NCI-H1436 (cell line): Measurements from ENCODE around the gene PIP4K2C.

Experiments
- DNase-seq: peaks from one replicate; lab custom pipeline; 2025; lab: John Stamatoyannopoulos, UW

PIP4K2C gene

GRCh38 chr12:57590864-57591781 lies at the start of gene PIP4K2C:
Gene PIP4K2C (plus strand): TSS chr12:57591192. CDS start chr12:57591290, 98 bp downstream.
- DNase-seq: peak; percentile 81

- no peak for DNase-seq
These were observed 49.3 kb upstream of the PIP4K2C start for GRCh38 chr12:57541717-57542116.

GRCh38 chr12:57543581-57543980 lies 47.4 kb upstream of the PIP4K2C start:
- peak; percentile 37 for DNase-seq

GRCh38 chr12:57545809-57546437 lies 45.1 kb upstream of the PIP4K2C start:
- DNase-seq: no peak

GRCh38 chr12:57546438-57547287 lies 44.3 kb upstream of the PIP4K2C start, which contains the start of gene DCTN2:
Gene DCTN2 (minus strand): TSS chr12:57547192. CDS start chr12:57547063, 129 bp downstream.
- peak; percentile 96 for DNase-seq

GRCh38 chr12:57547288-57548012 lies 43.5 kb upstream of the PIP4K2C start:
- no peak for DNase-seq

GRCh38 chr12:57548013-57548315 lies 43.0 kb upstream of the PIP4K2C start:
- no peak for DNase-seq

- DNase-seq: no peak
These were observed 42.5 kb upstream of the PIP4K2C start for GRCh38 chr12:57548488-57548887.

- no peak for DNase-seq
These were observed 41.6 kb upstream of the PIP4K2C start for GRCh38 chr12:57549203-57549908.

GRCh38 chr12:57549909-57550640 lies 40.9 kb upstream of the PIP4K2C start, which contains the start of gene KIF5A:
Gene KIF5A (plus strand): TSS chr12:57550044. CDS start chr12:57550272, 228 bp downstream.
- peak; percentile 61 for DNase-seq

GRCh38 chr12:57550641-57551549 lies 40.1 kb upstream of the PIP4K2C start:
- no peak for DNase-seq

GRCh38 chr12:57551637-57552305 lies 39.2 kb upstream of the PIP4K2C start:
- no peak for DNase-seq

- no peak for DNase-seq
These were observed 38.7 kb upstream of the PIP4K2C start for GRCh38 chr12:57552306-57552651.

GRCh38 chr12:57552835-57553313 lies 38.1 kb upstream of the PIP4K2C start:
- no peak for DNase-seq

GRCh38 chr12:57553343-57554202 lies 37.4 kb upstream of the PIP4K2C start:
- DNase-seq: peak; percentile 69

GRCh38 chr12:57554453-57554852 lies 36.5 kb upstream of the PIP4K2C start:
- DNase-seq: no peak

GRCh38 chr12:57554897-57555296 lies 36.1 kb upstream of the PIP4K2C start:
- DNase-seq: no peak

- no peak for DNase-seq
These were observed 32.1 kb upstream of the PIP4K2C start for GRCh38 chr12:57558864-57559263.
